ENCODE results near the gene TMEM255A. TPM values are rescaled to one million over a fixed set of nuclear protein-coding genes. Genes with fewer than 3 reads are reported as not detected.

Gene TMEM255A
- total RNA-seq, 1 donor from 2014 or later = 10.8 TPM

GRCh38 chrX:120302434-120302833 is 8.8 kb downstream of the TMEM255A start:
- Histone ChIP-seq H3K9me3 (no peaks in the 10 kb centered on the region), H3K4me3 (no peak overlapping the region), H3K36me3 (no peaks in the 10 kb centered on the region), H3K27ac (no peak overlapping the region), H3K4me1 (no peaks in the 10 kb centered on the region), H3K27me3 (no peaks in the 10 kb centered on the region)
- no peak for DNase-seq (ENCODE audit: extremely low spot score in 2 of 2)
- intact Hi-C loops (cut with DNase I) = no loop called here
- TF ChIP-seq CTCF (IDR thresholded peaks at IDR 0.05) (no peak), POLR2A (IDR thresholded peaks at IDR 0.05) (no peak), POLR2AphosphoS5 (IDR thresholded peaks at IDR 0.05; ENCODE audit: insufficient read depth in 1 of 2, low read depth in 1 of 2) (no peak)

- Histone ChIP-seq H3K4me1 (no peaks in the 10 kb centered on the region), H3K27me3 (no peaks in the 10 kb centered on the region), H3K9me3 (no peaks in the 10 kb centered on the region), H3K36me3 (no peaks in the 10 kb centered on the region), H3K27ac (no peak overlapping the region), H3K4me3 (no peak overlapping the region)
- TF ChIP-seq CTCF (IDR thresholded peaks at IDR 0.05) (no peak), POLR2AphosphoS5 (IDR thresholded peaks at IDR 0.05; ENCODE audit: insufficient read depth in 1 of 2, low read depth in 1 of 2) (no peak), POLR2A (IDR thresholded peaks at IDR 0.05) (no peak)
- intact Hi-C loops (cut with DNase I) = no loop called here
- no peak for DNase-seq (ENCODE audit: extremely low spot score in 2 of 2)
These were observed 9.3 kb downstream of the TMEM255A start for GRCh38 chrX:120301960-120302359.

GRCh38 chrX:120301497-120301896 is 9.8 kb downstream of the TMEM255A start:
- no peaks in the 10 kb centered on the region for H3K9me3 ChIP-seq
- TF ChIP-seq CTCF (IDR thresholded peaks at IDR 0.05) = no peak
- no peak for TF ChIP-seq POLR2A (IDR thresholded peaks at IDR 0.05)
- TF ChIP-seq POLR2AphosphoS5 (IDR thresholded peaks at IDR 0.05; ENCODE audit: insufficient read depth in 1 of 2, low read depth in 1 of 2) = no peak
- H3K27me3 ChIP-seq = no peaks in the 10 kb centered on the region
- no peaks in the 10 kb centered on the region for H3K36me3 ChIP-seq
- H3K4me1 ChIP-seq = no peaks in the 10 kb centered on the region
- H3K4me3 ChIP-seq = no peak overlapping the region
- DNase-seq (ENCODE audit: extremely low spot score in 2 of 2) = no peak
- intact Hi-C loops (cut with DNase I) = no loop called here
- H3K27ac ChIP-seq = no peak overlapping the region

DNA sequence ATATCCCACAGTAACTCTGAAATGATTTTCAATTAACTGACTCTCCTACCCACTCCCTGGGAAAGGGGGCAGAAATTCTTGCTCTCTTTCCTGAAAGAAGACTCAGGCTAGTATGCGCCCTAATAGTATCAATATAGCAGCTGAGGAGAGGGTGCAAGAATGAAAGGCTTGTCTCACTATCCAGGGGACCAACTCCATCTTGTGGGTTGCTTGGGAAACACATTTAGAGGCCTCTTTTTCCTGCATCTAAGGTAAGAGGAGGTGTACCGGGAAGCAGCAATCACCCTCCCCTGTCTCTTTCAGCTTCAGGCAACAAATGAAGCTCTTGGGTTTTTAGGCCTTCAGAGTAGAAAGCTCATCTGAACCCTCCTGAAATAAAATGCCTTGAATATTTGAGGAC is 11.3 kb downstream of the TMEM255A start:
- Histone ChIP-seq H3K27me3 (no peaks in the 10 kb centered on the region), H3K36me3 (no peaks in the 10 kb centered on the region), H3K27ac (no peak overlapping the region), H3K9me3 (no peaks in the 10 kb centered on the region), H3K4me1 (no peaks in the 10 kb centered on the region), H3K4me3 (no peak overlapping the region)
- DNase-seq (ENCODE audit: extremely low spot score in 2 of 2) = no peak
- intact Hi-C loops (cut with DNase I) = no loop called here
- TF ChIP-seq POLR2AphosphoS5 (IDR thresholded peaks at IDR 0.05; ENCODE audit: insufficient read depth in 1 of 2, low read depth in 1 of 2) = no peak
- TF ChIP-seq POLR2A (IDR thresholded peaks at IDR 0.05) = no peak
- TF ChIP-seq CTCF (IDR thresholded peaks at IDR 0.05) = no peak

GRCh38 chrX:120297923-120298322 is 13.3 kb downstream of the TMEM255A start:
- Histone ChIP-seq H3K9me3 (no peaks in the 10 kb centered on the region), H3K4me1 (no peaks in the 10 kb centered on the region), H3K36me3 (no peaks in the 10 kb centered on the region), H3K27me3 (no peaks in the 10 kb centered on the region), H3K27ac (no peak overlapping the region), H3K4me3 (no peak overlapping the region)
- intact Hi-C loops (cut with DNase I) = no loop called here
- TF ChIP-seq POLR2AphosphoS5 (IDR thresholded peaks at IDR 0.05; ENCODE audit: insufficient read depth in 1 of 2, low read depth in 1 of 2) (no peak), CTCF (IDR thresholded peaks at IDR 0.05) (no peak), POLR2A (IDR thresholded peaks at IDR 0.05) (no peak)
- no peak for DNase-seq (ENCODE audit: extremely low spot score in 2 of 2)

Measured in vagina (tissue), 2 donors.